HG02852 (cell line): ENCODE data around the gene GNB1.

Experiments used
- ATAC-seq: cut with Tn5 transposase; IDR thresholded peaks from one replicate; pipeline ENCODE4 v1.9.1; 2021; ENCODE audit warnings: mild to moderate bottlenecking, moderate library complexity; ENCODE audit not compliant: unreplicated experiment

The GNB1 gene

DNA sequence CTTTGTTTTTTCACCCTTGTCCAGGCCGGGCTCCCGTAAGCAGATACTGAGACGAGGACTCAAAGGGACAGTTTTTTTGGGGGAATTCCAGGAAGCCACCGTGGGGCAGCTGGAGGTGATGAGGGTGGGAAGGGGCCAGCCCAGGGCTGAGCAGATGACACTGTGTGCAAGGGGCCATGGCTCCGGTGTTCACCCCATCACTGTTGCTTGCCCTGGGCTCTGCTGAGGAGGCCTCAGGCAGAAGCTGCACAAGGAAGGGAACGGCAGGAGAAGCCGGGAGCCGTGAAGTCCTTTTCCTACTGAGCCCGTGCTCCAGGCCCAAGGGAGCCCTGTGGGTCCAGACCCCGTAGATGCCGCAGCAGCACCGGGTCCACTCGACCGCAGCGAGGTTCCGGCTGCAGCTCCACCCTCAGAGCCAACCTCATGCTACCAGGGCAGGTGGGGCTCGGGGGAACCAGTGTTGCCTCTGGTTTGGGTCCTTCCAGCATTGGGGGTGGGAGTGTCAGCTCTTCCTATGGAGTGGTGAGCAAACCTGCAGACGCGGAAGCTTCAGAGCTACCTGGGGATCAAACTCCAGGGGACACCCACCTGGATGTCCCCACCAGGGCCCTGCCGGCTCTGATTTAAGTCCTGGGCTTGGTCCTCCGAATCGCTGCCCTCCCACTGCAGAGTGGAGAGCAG lies 19.9 kb upstream of the GNB1 start:
- ATAC-seq: no peak

DNA sequence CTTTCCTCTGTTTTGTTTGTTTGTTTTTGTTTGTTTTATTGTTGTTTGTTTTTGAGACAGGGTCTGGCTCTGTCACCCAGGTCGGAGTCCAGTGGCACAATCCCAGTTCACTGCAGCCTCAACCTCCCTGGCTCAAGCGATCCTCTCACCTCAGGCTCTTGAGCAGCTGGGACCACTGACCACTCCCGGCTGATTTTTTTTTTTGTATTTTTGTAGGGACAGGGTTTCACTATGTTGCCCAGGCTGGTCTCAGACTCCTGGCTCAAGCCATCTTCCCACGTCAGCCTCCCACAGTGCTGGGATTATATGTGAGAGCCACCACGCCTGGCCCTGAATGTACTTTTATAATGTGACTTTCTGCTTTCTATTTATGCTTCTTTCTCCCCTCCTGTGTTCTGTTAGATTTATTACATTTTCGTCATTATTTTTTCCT lies 19.2 kb upstream of the GNB1 start:
- ATAC-seq: no peak

GRCh38 chr1:1908506-1908791 lies 17.6 kb upstream of the GNB1 start:
- no peak for ATAC-seq

GRCh38 chr1:1907098-1907736 lies 16.3 kb upstream of the GNB1 start:
- ATAC-seq: no peak

DNA sequence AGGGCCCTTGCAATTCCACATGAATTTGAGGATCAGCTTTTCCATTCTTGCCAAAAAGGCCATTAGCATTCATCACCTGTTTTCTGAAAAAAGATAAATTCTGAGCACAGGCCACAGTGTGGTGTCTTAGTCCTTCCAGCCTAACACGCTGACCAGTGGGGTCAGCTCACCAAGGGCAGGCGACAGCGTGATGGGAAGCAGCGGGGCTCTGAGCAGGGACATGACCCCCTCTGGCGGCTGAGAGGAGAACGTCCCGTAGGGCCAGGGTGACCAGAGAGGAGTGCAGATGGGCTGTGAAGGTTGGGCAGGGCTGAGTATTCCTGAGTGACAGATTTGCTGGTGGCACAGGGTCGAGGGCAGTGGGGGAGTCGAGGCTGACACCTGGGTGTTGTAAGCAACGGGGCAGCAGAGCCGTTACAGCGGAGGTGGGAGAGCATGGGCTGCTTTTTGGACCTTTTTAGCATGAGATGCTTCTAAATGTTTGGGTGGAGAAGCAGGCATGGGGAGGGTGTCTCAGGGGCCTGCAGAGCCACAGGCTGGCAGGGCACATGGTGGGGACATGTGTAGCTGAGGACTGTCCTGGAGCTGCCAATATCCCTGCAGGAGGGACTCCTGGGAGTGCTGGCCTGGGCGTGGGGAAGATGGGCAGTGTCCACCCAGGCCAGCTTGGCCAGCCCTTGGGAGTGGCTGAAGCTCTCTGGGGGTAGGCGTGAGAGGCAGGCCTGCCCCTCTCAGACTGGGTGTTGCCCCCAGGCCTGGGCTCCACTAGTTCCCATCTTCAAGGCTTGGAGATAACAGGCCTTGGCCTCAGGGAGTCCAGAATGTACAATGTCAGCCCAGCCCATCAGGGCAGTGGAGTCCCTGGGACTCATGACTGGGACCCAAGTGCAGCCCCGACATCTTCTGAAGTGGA lies 15.6 kb upstream of the GNB1 start:
- no peak for ATAC-seq

DNA sequence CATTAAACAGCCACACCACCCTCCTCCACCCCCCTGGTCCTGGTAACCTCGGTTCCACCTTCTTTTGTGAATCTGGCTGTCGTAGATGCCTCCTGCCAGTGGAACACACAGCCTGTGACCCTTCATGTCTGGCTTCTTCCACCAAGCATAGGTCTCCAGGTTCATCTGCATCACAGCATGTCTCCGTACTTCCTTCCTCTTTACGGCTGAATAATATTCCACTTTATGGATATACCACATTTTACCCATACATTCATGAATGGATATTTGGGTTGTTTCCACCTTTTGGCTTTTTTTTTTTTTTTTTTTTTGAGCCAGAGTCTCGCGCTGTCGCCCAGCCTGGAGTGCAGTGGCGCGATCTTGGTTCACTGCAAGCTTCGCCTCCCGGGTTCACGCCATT lies 12.3 kb upstream of the GNB1 start:
- no peak for ATAC-seq

- ATAC-seq: no peak
These were observed 10.9 kb upstream of the GNB1 start for GRCh38 chr1:1901641-1902294.

DNA sequence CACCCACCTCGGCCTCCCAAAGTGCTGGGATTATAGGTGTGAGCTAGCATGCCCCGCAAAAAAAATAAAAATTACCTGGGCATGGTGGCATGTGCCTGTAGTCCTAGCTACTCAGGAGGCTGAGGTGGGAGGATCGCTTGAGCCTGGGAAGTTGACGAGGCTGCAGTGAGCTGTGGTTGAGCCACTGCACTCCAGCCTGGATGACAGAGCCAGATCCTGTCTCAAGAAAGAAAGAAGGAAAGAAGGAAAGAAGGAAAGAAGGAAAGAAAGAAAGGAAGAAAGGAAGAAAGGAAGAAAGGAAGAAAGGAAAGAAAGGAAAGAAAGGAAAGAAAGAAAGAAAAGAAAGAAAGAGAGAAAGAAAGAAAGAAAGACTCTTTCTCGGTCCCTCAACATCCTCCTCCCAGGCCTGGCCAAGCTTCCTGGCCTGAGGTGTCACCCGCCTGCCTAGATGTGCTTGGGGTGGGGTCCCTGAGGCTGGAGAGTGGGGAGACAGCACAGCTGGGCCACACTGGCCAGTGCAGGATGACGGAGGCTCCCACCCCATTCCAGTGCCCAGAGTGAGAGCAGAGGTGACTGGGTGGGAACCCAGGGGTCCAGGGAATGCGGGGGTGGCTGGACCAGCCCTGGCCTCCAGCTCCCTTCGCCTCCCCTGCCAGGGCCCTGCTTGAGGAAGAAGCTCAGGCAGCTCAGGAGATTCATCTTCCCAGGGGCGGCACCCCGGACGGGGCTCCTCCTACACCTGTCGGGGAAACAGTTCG lies 10.2 kb upstream of the GNB1 start:
- no peak for ATAC-seq

DNA sequence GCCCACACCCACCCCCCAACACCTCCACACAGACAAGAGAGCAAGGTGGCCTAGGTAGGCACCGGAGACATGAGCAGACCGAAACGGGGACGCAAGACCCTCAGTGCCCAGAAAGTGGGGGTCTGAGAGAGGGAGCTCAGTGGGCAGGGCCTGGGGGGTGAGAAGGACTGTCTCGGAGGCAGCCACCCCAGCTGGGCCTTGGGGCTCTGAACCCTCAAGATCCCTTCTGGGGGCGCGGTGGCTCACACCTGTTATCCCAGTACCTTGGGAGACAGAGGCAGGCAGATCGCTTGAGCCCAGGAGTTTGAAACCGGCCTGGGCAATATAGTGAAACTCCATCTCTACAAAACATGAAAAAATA lies 9.1 kb upstream of the GNB1 start:
- ATAC-seq: no peak

- ATAC-seq: no peak
These were observed 8.5 kb upstream of the GNB1 start for GRCh38 chr1:1899266-1899966.

GRCh38 chr1:1898246-1898933 lies 7.5 kb upstream of the GNB1 start:
- no peak for ATAC-seq

DNA sequence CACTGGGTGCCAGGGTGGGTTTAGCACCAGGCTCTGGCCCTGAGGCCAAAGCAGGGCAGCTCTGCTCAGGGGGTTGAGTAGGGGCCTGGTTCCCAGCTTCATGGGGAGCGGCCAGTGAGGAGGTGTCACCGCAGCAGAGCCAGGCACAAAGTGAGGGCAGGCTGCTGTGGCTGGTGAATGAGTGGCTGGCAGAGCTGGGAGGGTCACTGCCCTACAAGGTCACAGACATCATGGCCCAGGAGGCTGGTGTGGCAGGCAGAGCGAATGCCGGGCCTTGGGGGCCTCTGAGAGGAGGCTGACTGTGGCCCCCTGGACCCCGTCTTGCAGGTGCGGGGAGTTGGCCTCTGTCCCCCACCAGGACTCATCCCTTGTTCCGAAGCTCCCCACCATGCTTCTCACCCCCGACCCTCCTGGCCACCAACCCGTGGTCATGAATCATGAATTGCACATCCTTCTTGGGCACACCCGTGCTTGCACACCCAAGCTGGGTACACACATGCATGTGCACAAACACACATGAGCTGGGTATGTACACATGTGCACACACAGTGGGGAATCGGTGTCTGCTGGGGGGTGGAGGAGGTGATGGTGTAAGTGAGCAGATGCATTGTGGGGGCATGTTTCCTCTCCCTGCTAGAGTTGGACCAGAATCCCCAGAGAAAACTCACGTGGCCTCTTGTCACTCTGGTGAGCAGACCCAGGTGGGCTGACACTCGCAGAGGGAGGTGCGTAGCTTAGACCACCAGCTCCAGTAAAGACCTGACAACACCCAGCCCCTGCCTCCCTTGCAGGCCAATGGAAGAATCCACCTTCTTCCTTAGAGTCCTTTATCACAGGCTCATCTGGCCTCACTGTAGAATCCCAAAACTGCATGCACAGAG lies 4.8 kb upstream of the GNB1 start:
- ATAC-seq: no peak

DNA sequence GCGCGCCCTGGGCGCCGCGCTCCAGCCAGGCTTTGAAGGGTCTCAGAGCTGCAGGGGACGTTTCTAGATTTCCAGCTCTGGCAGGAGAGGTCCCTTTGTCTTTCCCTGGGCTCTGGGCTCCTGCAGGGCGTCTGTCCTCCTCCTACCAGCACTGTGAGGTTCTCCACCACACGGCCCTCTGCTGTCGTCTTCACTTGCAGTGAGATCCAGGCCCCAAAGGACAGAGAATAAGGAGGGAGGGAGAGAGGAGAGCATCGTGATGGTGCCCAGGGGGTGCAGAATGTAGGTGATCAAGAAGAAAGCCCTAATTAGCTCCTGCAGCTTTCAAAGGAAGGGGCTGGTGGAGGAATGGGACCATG lies 4.2 kb upstream of the GNB1 start:
- ATAC-seq: no peak

GRCh38 chr1:1894354-1895059 lies 3.6 kb upstream of the GNB1 start:
- no peak for ATAC-seq

GRCh38 chr1:1893997-1894353 lies 3.1 kb upstream of the GNB1 start:
- no peak for ATAC-seq

GRCh38 chr1:1893291-1893985 lies 2.6 kb upstream of the GNB1 start:
- no peak for ATAC-seq

- ATAC-seq: no peak
These were observed 1.9 kb upstream of the GNB1 start for GRCh38 chr1:1892763-1893120.
